ENCODE data around the gene PSMD14. TPM values are rescaled to one million over a fixed set of nuclear protein-coding genes. Genes with fewer than 3 reads are reported as not detected.

Gene PSMD14
- total RNA-seq, 2 experiments from 2014 or later, result 86.7 to 93.0 TPM

- no peaks in the 10 kb centered on the region for H3K27me3 Mint-ChIP-seq
- TF ChIP-seq CTCF (IDR thresholded peaks at IDR 0.05), result no peak
- intact Hi-C loops (cut with micrococcal nuclease), result no loop called here
- H3K27ac Mint-ChIP-seq, result no peak overlapping the region
- no peak overlapping the region for H3K4me3 Mint-ChIP-seq
- no peak for DNase-seq
- POLR2A ChIA-PET, result no interaction called here
- no peaks in the 10 kb centered on the region for H3K9me3 Mint-ChIP-seq
- H3K4me1 Mint-ChIP-seq (ENCODE audit: low read depth), result no peaks in the 10 kb centered on the region
- no peak for ATAC-seq
- H3K36me3 Mint-ChIP-seq (ENCODE audit: low read depth), result peaks cover 26% of the 10 kb centered on the region
- CTCF ChIA-PET, result no interaction called here
Observed at GRCh38 chr2:161402297-161402696, 94.1 kb downstream of the PSMD14 start.

- H3K9me3 Mint-ChIP-seq, result no peaks in the 10 kb centered on the region
- ChIA-PET CTCF (no interaction called here), POLR2A (no interaction called here)
- H3K4me3 Mint-ChIP-seq, result no peak overlapping the region
- no peak overlapping the region for H3K27ac Mint-ChIP-seq
- H3K36me3 Mint-ChIP-seq (ENCODE audit: low read depth), result peaks cover 22% of the 10 kb centered on the region
- H3K27me3 Mint-ChIP-seq, result no peaks in the 10 kb centered on the region
- TF ChIP-seq CTCF (IDR thresholded peaks at IDR 0.05), result no peak
- DNase-seq, result no peak
- no peak for ATAC-seq
- intact Hi-C loops (cut with micrococcal nuclease), result no loop called here
- no peaks in the 10 kb centered on the region for H3K4me1 Mint-ChIP-seq (ENCODE audit: low read depth)
Observed at GRCh38 chr2:161406316-161406715, 98.1 kb downstream of the PSMD14 start.

GRCh38 chr2:161407597-161407996, 99.4 kb downstream of the PSMD14 start:
- Mint-ChIP-seq H3K9me3 (no peaks in the 10 kb centered on the region), H3K4me1 (ENCODE audit: low read depth) (no peaks in the 10 kb centered on the region), H3K4me3 (no peak overlapping the region), H3K27ac (no peak overlapping the region), H3K36me3 (ENCODE audit: low read depth) (peaks cover 19% of the 10 kb centered on the region), H3K27me3 (no peaks in the 10 kb centered on the region)
- no peak for ATAC-seq
- intact Hi-C loops (cut with micrococcal nuclease), result no loop called here
- CTCF ChIA-PET, result no interaction called here
- no peak for TF ChIP-seq CTCF (IDR thresholded peaks at IDR 0.05)
- POLR2A ChIA-PET, result no interaction called here
- DNase-seq, result no peak

GRCh38 chr2:161409308-161409907, 101.2 kb downstream of the PSMD14 start:
- no peak overlapping the region for H3K27ac Mint-ChIP-seq
- POLR2A ChIA-PET, result interaction anchor here (0.6 kb wide), 1 partner anchor 389 kb away, joined by 3 read pairs; no protein-coding TSS in a partner anchor
- peaks cover 3% of the 10 kb centered on the region for H3K4me1 Mint-ChIP-seq (ENCODE audit: low read depth)
- ATAC-seq (no peak), DNase-seq (no peak)
- no peak for TF ChIP-seq CTCF (IDR thresholded peaks at IDR 0.05)
- peaks cover 16% of the 10 kb centered on the region for H3K36me3 Mint-ChIP-seq (ENCODE audit: low read depth)
- CTCF ChIA-PET, result no interaction called here
- intact Hi-C loops (cut with micrococcal nuclease), result no loop called here
- H3K4me3 Mint-ChIP-seq, result no peak overlapping the region
- no peaks in the 10 kb centered on the region for H3K9me3 Mint-ChIP-seq
- H3K27me3 Mint-ChIP-seq, result peaks cover 4% of the 10 kb centered on the region

GRCh38 chr2:161412346-161412745, 104.1 kb downstream of the PSMD14 start:
- peaks cover 25% of the 10 kb centered on the region for H3K4me1 Mint-ChIP-seq (ENCODE audit: low read depth)
- H3K27ac Mint-ChIP-seq, result no peak overlapping the region
- no peaks in the 10 kb centered on the region for H3K9me3 Mint-ChIP-seq
- H3K36me3 Mint-ChIP-seq (ENCODE audit: low read depth), result peaks cover 16% of the 10 kb centered on the region
- intact Hi-C loops (cut with micrococcal nuclease), result no loop called here
- peaks cover 26% of the 10 kb centered on the region for H3K27me3 Mint-ChIP-seq
- no peak overlapping the region for H3K4me3 Mint-ChIP-seq
- ATAC-seq (no peak), DNase-seq (no peak)
- ChIA-PET POLR2A (no interaction called here), CTCF (no interaction called here)
- no peak for TF ChIP-seq CTCF (IDR thresholded peaks at IDR 0.05)
